ENCODE measurements around the gene C18orf63.

DNA sequence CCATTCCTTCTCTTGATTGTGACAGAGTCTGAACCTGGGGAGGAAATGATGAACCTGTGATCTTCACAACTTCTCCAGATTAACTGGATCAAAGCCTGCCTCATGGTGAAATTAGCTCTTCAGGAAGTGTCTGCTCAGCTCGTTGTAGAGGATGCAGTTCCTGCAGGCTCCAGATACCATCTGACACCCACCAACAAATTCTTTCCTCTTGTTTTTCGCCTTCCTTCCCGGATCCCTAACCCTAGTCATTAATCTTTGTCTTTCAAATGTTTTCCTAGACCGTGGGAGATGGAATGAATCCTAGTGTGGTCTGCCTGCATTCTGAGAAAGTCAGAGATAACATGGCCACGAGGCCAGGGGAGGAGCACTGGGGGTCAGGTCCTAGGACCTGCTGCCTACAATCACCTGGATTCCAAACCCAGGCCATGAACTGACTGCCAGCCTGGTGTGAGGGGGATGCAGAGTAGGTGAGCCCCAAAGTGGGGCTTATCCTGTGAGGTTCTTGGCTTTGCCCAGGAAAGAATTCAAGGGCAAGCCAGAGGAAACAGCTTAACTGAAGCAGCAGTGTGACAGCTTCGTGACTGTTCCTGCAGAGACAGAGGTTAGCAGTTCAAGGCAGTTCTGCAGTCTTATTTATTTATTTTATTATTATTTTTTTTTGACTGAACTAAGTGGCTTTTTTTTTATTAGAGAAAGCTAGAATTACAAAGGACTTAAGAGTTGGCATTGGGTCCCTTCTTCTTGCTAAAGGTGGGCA lies 73.7 kb downstream of the C18orf63 start:
- no peak for TF ChIP-seq ZNF354C (tag by site-specific recombination; IDR thresholded peaks at IDR 0.05; ENCODE audit: borderline replicate concordance, low read depth)
- no peak for TF ChIP-seq ZNF792 (tag by site-specific recombination; IDR thresholded peaks at IDR 0.05)
- TF ChIP-seq, protein P1, sequence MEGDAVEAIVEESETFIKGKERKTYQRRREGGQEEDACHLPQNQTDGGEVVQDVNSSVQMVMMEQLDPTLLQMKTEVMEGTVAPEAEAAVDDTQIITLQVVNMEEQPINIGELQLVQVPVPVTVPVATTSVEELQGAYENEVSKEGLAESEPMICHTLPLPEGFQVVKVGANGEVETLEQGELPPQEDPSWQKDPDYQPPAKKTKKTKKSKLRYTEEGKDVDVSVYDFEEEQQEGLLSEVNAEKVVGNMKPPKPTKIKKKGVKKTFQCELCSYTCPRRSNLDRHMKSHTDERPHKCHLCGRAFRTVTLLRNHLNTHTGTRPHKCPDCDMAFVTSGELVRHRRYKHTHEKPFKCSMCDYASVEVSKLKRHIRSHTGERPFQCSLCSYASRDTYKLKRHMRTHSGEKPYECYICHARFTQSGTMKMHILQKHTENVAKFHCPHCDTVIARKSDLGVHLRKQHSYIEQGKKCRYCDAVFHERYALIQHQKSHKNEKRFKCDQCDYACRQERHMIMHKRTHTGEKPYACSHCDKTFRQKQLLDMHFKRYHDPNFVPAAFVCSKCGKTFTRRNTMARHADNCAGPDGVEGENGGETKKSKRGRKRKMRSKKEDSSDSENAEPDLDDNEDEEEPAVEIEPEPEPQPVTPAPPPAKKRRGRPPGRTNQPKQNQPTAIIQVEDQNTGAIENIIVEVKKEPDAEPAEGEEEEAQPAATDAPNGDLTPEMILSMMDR (tag by site-specific recombination; IDR thresholded peaks at IDR 0.05): no peak
- TF ChIP-seq REST (tag by site-specific recombination; IDR thresholded peaks at IDR 0.05): no peak
- TF ChIP-seq ZNF24 (tag by site-specific recombination; IDR thresholded peaks at IDR 0.05): no peak
